Neutrophil (primary cell): ENCODE results near the gene THOC2.
"Not testable (repeated sequence)": the region's sequence is repeated elsewhere in the genome, so short reads cannot be mapped to it uniquely, and the experiment has no call there.

Experiments used
- H3K27ac ChIP-seq: fragments of 200-600 bp; sonication (generic); 2 replicates; pipeline ENCODE4 v1.5.1; 2016; ENCODE audit warnings: mild to moderate bottlenecking, moderate library complexity
- H3K27me3 ChIP-seq: fragments of 200-600 bp; sonication (generic); 2 replicates; pipeline ENCODE4 v1.6.0; 2016; ENCODE audit warnings: mild to moderate bottlenecking
- H3K36me3 ChIP-seq: fragments of 200-600 bp; sonication (generic); 2 replicates; pipeline ENCODE4 v1.5.1; 2017
- H3K4me1 ChIP-seq, 2 experiments: fragments of 200-600 bp in 1 of 2; sonication (generic) in 1 of 2; 1 replicate in 1 of 2; 2 replicates in 1 of 2; pipeline versions ENCODE4 v1.5.1 to v1.6.1; 2013 to 2016; ENCODE audit warnings: low read depth in 1 of 2, low read length in 1 of 2, mild to moderate bottlenecking in 1 of 2, moderate library complexity in 1 of 2; ENCODE audit not compliant: control insufficient read depth in 1 of 2, insufficient read depth in 1 of 2
- H3K4me3 ChIP-seq, 2 experiments: fragments of 200-600 bp in 1 of 2; sonication (generic) in 1 of 2; 1 replicate in 1 of 2; 2 replicates in 1 of 2; pipeline ENCODE4 v1.5.1; 2013 to 2016; ENCODE audit warnings: low read depth in 1 of 2, low read length in 1 of 2, mild to moderate bottlenecking in 1 of 2, moderate library complexity in 1 of 2
- H3K9me3 ChIP-seq: fragments of 200-600 bp; sonication (generic); 2 replicates; pipeline ENCODE4 v1.5.1; 2016
- CTCF ChIP-seq: fragments of 200-600 bp; sonication (generic); IDR thresholded peaks from 2 replicates; pipeline ENCODE4 v1.5.1; 2016; ENCODE audit warnings: antibody characterized with exemption

The THOC2 gene

GRCh38 chrX:123739474-123739873, 6.6 kb upstream of the THOC2 start:
- H3K27ac ChIP-seq = no peak overlapping the region
- no peak for TF ChIP-seq CTCF

GRCh38 chrX:123738378-123738940, 5.6 kb upstream of the THOC2 start:
- Histone ChIP-seq H3K27me3 (no peaks in the 10 kb centered on the region), H3K36me3 (no peaks in the 10 kb centered on the region), H3K9me3 (no peaks in the 10 kb centered on the region), H3K4me1 (peaks cover 0 to 6% of the 10 kb centered on the region in 2 experiments), H3K4me3 (no peak overlapping the region), H3K27ac (no peak overlapping the region)
- no peak for TF ChIP-seq CTCF

More at GRCh38 chrX:123739474-123739873, 6.6 kb upstream of the THOC2 start:
- Histone ChIP-seq H3K4me1 (peaks cover 0 to 6% of the 10 kb centered on the region in 2 experiments), H3K9me3 (no peaks in the 10 kb centered on the region), H3K4me3 (no peak overlapping the region), H3K36me3 (no peaks in the 10 kb centered on the region), H3K27me3 (no peaks in the 10 kb centered on the region)

GRCh38 chrX:123736333-123736921, 3.6 kb upstream of the THOC2 start:
- H3K4me1 ChIP-seq = peaks cover 7 to 11% of the 10 kb centered on the region in 2 experiments
- H3K27ac ChIP-seq = no peak overlapping the region
- no peak overlapping the region for H3K4me3 ChIP-seq
- TF ChIP-seq CTCF = no peak
- H3K27me3 ChIP-seq = no peaks in the 10 kb centered on the region
- no peaks in the 10 kb centered on the region for H3K9me3 ChIP-seq
- no peaks in the 10 kb centered on the region for H3K36me3 ChIP-seq

GRCh38 chrX:123735137-123735536, 2.3 kb upstream of the THOC2 start:
- H3K9me3 ChIP-seq, H3K27ac ChIP-seq, H3K4me3 ChIP-seq, H3K4me1 ChIP-seq, H3K36me3 ChIP-seq, H3K27me3 ChIP-seq: not testable (repeated sequence)

- not testable (repeated sequence) for H3K4me3 ChIP-seq, H3K4me1 ChIP-seq, H3K27ac ChIP-seq, H3K27me3 ChIP-seq, H3K9me3 ChIP-seq, H3K36me3 ChIP-seq
These were observed 1.2 kb upstream of the THOC2 start for GRCh38 chrX:123734079-123734478.

GRCh38 chrX:123731987-123732669, 724 bp downstream of the THOC2 start:
- H3K4me1 ChIP-seq = peaks cover 6 to 8% of the 10 kb centered on the region in 2 experiments
- no peaks in the 10 kb centered on the region for H3K9me3 ChIP-seq
- H3K27me3 ChIP-seq = no peaks in the 10 kb centered on the region
- peak overlapping the region; percentile 59 for H3K27ac ChIP-seq
- peak overlapping the region; percentile 66 to 78 for H3K4me3 ChIP-seq
- H3K36me3 ChIP-seq = no peaks in the 10 kb centered on the region
- no peak for TF ChIP-seq CTCF
